H1 (cell line): ENCODE measurements around the gene KCTD16. TPM values are rescaled to one million over a fixed set of nuclear protein-coding genes. Genes with fewer than 3 reads are reported as not detected.

Experiments
- ATF2 ChIP-seq: IDR thresholded peaks from 2 replicates; pipeline ENCODE4 v1.6.1; 2012; ENCODE audit warnings: low read length, inconsistent platforms
- BACH1 ChIP-seq: IDR thresholded peaks from 2 replicates; pipeline ENCODE4 v1.6.1; 2012; ENCODE audit warnings: low read length, improper control_type of control experiment
- BCL11A ChIP-seq, 2 experiments: IDR thresholded peaks; one replicate each; pipeline ENCODE4 v1.6.1; 2011; ENCODE audit warnings: low read depth in 2 of 2, low read length in 2 of 2, mild to moderate bottlenecking in 2 of 2
- CEBPB ChIP-seq: IDR thresholded peaks from 2 replicates; pipeline ENCODE4 v1.6.1; 2012; ENCODE audit warnings: low read depth, low read length
- CHD2 ChIP-seq: IDR thresholded peaks from 2 replicates; pipeline ENCODE4 v1.6.1; 2012; ENCODE audit warnings: low read length, improper control_type of control experiment
- EGR1 ChIP-seq: IDR thresholded peaks from 2 replicates; pipeline ENCODE4 v1.6.1; 2011; ENCODE audit warnings: low read depth, low read length, borderline replicate concordance
- FOSL1 ChIP-seq: IDR thresholded peaks from 2 replicates; pipeline ENCODE4 v1.6.1; 2011; ENCODE audit warnings: mild to moderate bottlenecking, low read depth, low read length, moderate library complexity; ENCODE audit not compliant: insufficient read depth
- JUN ChIP-seq: IDR thresholded peaks from 2 replicates; pipeline ENCODE4 v1.6.1; 2011; ENCODE audit warnings: low read depth, mild to moderate bottlenecking, improper control_type of control experiment, low read length
- KDM4A ChIP-seq: IDR thresholded peaks from one replicate; pipeline ENCODE4 v1.7.1; 2012; ENCODE audit warnings: low read depth, mild to moderate bottlenecking, moderate library complexity, low read length, inconsistent platforms; ENCODE audit not compliant: severe bottlenecking
- NRF1 ChIP-seq: IDR thresholded peaks from 2 replicates; pipeline ENCODE4 v1.6.1; 2011; ENCODE audit warnings: mild to moderate bottlenecking, low read depth, low read length, improper control_type of control experiment
- RAD21 ChIP-seq, 2 experiments: IDR thresholded peaks in 1 of 2; conservative IDR thresholded peaks in 1 of 2; 2 replicates each; pipeline ENCODE4 v1.6.1; 2011; ENCODE audit warnings: low read depth in 2 of 2, low read length in 2 of 2, improper control_type of control experiment in 1 of 2, inconsistent platforms in 1 of 2, mild to moderate bottlenecking in 1 of 2, moderate library complexity in 1 of 2
- TEAD4 ChIP-seq: IDR thresholded peaks from 2 replicates; pipeline ENCODE4 v1.6.1; 2012; ENCODE audit warnings: low read depth, low read length, inconsistent platforms, mixed read lengths
- USF2 ChIP-seq: IDR thresholded peaks from 2 replicates; pipeline ENCODE4 v1.6.1; 2011; ENCODE audit warnings: low read length, improper control_type of control experiment
- polyA plus RNA-seq, 7 experiments: library from polyadenylated mRNA; depleted of rRNA in 3 of 7; stranded (reverse) in 5 of 7; unstranded in 2 of 7; fragments of >200 nt in 5 of 7; fragments of 200-250 nt in 2 of 7; gene quantifications; 1 replicate in 5 of 7; 2 replicates in 1 of 7; 4 replicates in 1 of 7; pipeline versions ENCODE4 v1.2.1 to v1.2.3, GENCODE V29; 2011 to 2013; ENCODE audit warnings: missing spikeins in 2 of 7, mixed read lengths in 2 of 7
- total RNA-seq: library from RNA; stranded (reverse); fragmentation: NEBNext Ultra II Directional; extraction: Animal tissue kit (Norgen Biotek cat#: 25700); gene quantifications from 2 replicates; pipeline ENCODE4 v1.2.1, GENCODE V29; 2021

Gene KCTD16
- total and polyA plus RNA-seq, 2 of the 8 experiments (the other 6 are each of a cell fraction or from before 2014, with no cell fraction given) = 0.03 to 0.24 TPM

GRCh38 chr5:144205141-144205551 is 34.5 kb downstream of the KCTD16 start (continued):
- peak in 1 of 2 experiments; percentile 34; a peak in 1 of 4 replicates for TF ChIP-seq RAD21 (IDR thresholded peaks at IDR 0.05 in 1 of 2, conservative IDR thresholded peaks at IDR 0.05 in 1 of 2; ENCODE audit: low read depth in 2 of 2, low read length in 2 of 2)
- no peak for TF ChIP-seq BACH1
- no peak for TF ChIP-seq TEAD4
- no peak for TF ChIP-seq ATF2
- TF ChIP-seq CHD2 = no peak
- TF ChIP-seq EGR1 = no peak
- TF ChIP-seq FOSL1 = no peak
- TF ChIP-seq BCL11A (IDR thresholded peaks at IDR 0.05; ENCODE audit: low read depth in 2 of 2, low read length in 2 of 2) = no peak
- TF ChIP-seq NRF1 = no peak
- TF ChIP-seq KDM4A = peak; percentile 85
- TF ChIP-seq CEBPB = peak; percentile 11; the same call in 1 of the 2 replicates
- no peak for TF ChIP-seq USF2
- no peak for TF ChIP-seq JUN
